GM11168 (cell line): ENCODE data around the gene NCF2.

Experiments used
- in situ Hi-C: fragments of 300-500 bp; cut with MboI; formaldehyde crosslinking; loops from one replicate; pipeline ENCODE4 v1.12.0; 2022; ENCODE audit warnings: low sequenced_read_pairs; ENCODE audit not compliant: unreplicated experiment

NCF2 gene

DNA sequence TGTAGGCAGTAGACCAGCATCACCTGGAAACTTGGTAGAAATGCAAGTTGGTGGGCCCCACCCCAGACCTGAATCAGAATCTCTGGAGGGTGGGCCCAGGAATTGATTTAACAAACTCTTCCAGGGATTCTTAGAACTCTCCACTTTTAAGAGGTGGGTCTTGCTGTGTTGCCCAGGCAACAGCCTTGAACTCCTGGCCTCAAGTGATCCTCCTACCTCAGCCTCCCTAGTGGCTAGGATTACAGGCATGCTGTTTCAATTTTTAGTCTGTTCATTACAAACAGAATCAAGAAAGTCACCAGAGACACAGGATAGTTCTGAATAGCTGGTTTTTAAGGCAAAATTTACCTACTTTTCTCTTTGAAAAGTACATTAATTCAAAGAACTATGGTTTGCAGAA lies 31.2 kb downstream of the NCF2 start:
- in situ Hi-C loops, result no loop called here

GRCh38 chr1:183554577-183554976 lies 35.7 kb downstream of the NCF2 start:
- in situ Hi-C loops, result no loop called here

DNA sequence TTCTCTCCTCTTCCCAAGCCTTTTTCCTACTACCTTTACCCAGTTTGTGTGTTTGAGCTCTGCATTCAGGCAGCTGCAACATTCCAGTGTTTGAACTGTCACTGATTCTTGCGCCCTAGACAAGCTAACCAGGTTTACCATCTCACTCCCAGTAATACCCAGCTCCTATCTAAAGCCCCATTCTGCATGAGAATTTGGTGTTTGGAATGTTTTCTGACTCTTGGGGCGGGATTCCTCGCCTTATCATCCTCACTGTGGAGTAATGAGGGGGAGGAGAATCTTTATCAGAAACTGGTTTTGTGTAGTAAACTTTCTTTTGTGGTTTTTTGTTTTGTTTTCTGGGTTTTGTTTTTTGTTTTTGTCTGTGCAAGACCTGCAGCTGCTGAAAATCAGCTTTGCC lies 36.5 kb downstream of the NCF2 start:
- in situ Hi-C loops, result no loop called here

DNA sequence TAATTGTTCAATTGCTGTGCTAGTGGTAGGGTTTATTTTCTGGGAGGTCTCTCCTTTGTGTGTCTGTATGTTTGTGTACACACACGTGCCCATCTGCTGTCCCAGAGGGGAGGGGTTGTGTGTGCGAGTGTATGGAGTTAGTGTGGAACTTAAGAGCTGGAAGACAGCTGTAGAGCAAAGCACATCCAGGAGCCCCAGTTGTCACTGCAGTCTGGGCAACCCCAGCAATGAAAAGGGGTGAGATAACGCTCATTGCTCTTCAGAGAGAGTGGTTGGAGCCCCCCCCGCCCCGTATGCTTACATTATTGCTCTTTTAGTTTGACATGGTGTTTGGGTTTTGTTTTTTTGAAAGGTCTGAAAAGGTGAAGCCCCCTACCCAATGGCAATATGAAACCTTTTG lies 36.9 kb downstream of the NCF2 start:
- in situ Hi-C loops, result no loop called here

DNA sequence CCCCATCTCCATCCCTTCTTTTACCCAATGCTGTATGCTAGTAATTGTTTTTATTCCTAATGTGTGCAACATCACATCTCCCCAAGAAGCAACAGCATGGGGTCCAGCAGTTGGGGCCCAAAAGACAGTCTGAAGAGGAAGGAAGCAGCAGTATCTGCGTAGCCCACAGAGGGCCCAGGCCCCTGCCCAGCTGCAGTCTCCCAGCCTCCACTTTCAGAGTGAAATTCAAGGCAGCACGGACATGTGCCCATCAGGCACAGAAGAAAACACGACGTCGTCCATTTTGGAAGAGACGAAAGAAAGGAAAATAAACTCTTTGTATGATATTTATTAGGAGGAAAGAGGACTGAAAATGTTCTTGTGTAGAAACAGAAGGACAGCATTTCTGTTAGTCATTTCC lies 37.4 kb downstream of the NCF2 start:
- in situ Hi-C loops, result no loop called here

GRCh38 chr1:183552441-183552840 lies 37.8 kb downstream of the NCF2 start:
- in situ Hi-C loops, result no loop called here

DNA sequence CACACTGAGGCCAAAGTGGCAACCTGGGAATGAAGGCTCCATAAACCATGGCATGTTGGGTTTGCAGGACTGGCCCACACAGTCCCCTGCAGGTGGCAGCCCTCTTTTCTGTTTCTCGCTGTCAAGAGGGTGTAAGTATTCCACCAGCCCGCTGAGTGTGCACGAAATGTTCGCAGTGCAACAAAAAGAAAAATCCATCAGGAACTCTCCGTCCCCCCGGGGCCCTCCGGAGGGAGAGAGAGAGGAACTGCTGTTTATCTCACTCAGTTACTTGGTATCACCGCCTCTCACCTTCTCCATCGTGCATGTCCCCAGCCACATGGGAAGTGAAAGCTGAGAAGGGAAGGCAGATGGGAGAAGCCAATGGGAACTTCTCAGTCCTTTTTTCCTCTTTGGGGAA lies 38.3 kb downstream of the NCF2 start:
- in situ Hi-C loops, result no loop called here

GRCh38 chr1:183550915-183551314 lies 39.3 kb downstream of the NCF2 start:
- in situ Hi-C loops, result no loop called here

GRCh38 chr1:183548116-183548515 lies 42.1 kb downstream of the NCF2 start:
- in situ Hi-C loops, result no loop called here

- in situ Hi-C loops, result no loop called here
These were observed 43.8 kb downstream of the NCF2 start for GRCh38 chr1:183546427-183546826.

DNA sequence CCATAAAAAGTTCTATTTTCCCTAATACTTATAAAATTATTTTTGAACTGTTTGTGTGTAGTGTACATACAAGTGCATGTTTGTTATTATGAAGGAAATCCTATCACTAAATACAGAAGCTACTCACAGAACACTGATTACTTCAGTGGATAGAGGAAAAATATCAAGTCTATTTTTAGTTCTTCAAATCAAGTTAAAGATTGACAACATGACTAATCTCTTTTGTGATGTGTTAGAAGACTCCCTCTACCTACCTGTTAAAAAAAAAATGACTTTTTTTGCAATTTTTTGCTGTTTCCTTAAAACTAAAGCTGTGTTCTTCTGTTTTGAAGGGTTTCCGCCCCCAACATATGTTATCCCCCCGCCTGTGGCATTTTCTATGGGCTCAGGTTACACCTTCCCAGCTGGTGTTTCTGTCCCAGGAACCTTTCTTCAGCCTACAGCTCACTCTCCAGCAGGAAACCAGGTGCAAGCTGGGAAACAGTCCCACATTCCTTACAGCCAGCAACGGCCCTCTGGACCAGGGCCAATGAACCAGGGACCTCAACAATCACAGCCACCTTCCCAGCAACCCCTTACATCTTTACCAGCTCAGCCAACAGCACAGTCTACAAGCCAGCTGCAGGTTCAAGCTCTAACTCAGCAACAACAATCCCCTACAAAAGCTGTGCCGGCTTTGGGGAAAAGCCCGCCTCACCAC lies 45.5 kb downstream of the NCF2 start:
- in situ Hi-C loops, result no loop called here

DNA sequence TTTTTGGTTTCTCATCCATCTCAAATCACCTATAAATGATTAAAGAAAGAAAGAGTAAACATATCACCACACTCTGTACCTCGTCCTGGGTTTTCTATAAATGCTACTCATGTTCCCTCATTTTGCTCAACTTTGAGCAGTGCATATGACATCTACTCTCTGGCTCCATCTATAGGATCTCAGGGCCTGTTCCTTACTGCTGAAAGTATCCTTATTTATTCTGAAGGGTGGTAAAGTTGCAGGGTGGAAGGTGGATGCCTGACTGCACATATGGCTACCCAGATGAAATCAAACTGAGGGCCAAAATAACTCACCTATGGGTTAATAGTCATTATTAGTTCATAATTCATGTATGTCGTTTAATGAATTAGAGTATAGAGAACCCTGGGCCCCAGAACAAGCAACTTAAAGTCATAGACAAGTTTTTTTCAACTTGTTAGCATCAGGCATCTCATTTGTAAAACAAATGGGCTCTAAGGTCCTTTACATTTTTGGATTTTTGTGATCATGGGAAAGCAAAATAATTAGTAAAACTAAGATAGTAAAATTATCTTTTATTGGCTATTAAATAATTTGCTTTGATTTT lies 46.5 kb downstream of the NCF2 start:
- in situ Hi-C loops, result no loop called here

DNA sequence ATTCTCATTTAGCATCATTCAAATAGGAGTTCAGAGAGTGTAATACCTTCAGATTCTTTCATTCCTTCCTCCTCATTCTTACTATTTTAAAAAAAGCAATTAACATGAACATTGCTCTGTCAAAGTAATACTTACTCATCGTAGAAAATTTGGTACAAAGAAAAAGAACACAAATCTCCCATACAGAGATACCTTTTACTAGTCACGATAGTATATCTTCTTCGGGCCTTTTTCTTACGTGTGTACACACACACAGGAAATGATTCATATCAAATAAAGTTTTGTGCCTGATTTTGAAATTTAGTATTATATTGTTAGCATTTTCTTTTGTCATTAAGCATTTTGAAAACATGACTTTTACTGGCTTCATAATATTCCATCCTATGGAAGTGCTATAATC lies 52.9 kb downstream of the NCF2 start:
- in situ Hi-C loops, result no loop called here

- in situ Hi-C loops, result no loop called here
These were observed 56.6 kb downstream of the NCF2 start for GRCh38 chr1:183533617-183534174.

DNA sequence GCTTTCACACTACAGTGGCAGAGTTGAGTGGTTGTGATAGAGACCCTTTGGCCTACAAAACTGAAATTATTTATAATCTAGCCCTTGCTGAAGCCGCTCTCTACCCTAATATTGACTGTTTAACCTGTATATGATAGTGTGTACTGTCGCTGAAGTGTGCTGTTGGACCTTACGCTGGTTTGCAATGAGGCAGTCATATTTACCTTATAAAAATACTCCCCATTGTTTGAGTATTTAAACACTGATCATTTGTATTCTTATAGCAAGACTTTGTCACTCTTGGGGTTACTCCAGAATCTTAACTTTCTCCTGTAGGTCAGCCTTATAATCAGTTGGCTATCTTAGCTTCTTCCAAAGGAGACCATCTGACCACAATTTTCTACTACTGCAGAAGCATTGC lies 61.7 kb downstream of the NCF2 start:
- in situ Hi-C loops, result no loop called here

DNA sequence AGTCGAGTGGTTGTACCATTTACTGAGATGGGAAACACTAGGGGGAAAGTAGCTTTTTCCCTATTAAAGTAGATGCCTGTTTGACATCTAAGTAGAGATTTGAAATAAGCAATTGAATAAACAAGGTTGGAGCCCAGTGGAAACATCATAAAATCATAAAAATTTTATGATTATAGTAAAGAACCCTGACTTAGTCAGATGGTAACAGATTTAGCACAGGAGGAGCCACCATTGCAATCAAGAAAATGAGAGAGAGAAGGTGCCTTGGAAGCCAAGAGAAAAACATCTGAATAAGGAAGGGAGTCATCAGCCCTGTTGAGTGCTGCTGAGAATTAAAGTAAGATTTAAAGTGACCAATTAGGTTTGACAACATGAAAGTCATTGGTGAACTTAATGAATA lies 68.2 kb downstream of the NCF2 start:
- in situ Hi-C loops, result no loop called here

DNA sequence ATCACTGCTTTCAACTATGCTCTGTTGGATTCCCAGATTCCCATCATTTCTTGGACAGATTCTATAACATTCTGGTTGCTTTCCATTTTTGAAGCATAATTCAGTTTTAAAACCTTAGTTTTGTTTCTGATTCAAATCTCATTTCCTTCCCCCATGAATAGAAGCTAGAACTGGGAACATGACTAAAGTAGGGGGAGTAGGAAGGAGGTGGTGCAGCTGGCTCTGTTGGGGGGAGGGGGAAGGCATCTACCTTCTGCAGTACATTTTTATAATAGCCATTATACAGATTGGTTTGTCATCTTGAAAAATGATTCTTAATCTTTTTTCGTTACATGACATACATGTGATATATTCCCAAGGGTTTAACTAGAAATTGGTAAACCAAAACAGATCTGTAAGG lies 69.9 kb downstream of the NCF2 start:
- in situ Hi-C loops, result no loop called here

- in situ Hi-C loops, result no loop called here
These were observed 72.9 kb downstream of the NCF2 start for GRCh38 chr1:183517401-183517800.

DNA sequence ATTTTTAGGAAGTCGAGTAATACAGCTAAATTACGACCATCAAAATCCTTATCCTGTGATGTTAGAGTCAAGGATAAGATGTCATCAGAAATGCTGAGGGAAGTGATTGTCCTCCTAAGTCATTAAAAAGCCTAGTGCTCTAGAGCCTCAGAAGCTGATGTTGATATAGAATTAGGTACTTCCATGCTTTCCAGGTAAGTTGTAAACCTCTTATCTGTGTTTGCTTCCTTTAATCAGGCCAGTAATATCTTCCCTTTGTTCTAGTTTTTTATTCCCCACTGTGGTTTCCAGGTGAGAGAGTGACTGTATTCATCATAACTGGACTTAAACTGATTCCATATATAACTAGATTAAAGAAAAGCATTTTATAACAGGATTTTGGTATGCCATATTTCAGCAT lies 73.5 kb downstream of the NCF2 start:
- in situ Hi-C loops, result no loop called here

DNA sequence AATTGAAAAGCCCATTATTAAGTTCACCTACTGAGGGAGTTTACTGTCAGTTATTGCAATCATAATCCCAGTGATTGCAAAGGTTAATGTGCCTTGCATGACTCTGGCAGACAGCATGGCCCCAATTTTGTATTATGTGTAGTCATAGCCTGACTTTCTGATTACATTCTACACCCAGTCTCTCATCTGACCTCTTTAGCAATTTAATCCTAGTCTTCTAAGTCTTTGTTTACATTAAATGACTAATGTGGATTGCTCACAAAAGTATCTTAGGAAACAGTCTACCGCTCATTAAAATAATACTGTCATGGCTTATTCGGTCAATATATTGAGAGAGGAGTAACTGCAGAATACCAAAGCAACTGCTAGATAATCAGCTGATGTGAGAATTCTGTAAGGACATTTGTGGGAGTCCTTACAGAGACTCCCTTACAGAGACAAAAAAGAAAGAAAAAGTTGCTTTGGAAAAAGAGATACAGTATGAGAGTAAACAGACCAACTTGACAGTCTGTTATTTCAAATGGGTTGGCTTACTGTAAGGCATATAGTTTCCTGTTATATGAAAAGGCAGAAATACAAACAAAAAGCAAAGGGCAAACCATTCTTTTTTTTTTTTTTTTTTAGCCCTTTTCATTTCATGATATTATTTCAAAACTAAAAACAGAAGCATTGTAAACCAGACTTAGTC lies 75.1 kb downstream of the NCF2 start:
- in situ Hi-C loops, result no loop called here

DNA sequence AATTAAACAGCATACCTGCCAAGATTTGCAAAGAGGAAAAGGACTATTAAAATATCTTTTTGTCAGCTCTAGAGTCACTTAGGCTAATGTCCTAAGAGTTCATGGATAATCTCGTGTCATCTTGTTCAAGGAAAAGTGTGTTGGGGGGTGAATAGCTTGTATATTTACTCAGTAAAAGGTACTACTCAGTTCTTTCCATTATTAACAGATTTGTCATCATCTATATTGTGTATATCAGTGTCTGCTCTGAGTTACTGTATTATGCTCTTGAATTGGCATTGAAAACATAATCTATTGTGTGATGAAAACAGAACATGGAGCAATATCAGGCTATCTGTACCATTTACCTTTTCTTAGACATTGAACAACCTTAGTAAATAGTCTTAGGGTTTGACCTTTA lies 76.0 kb downstream of the NCF2 start:
- in situ Hi-C loops, result no loop called here

DNA sequence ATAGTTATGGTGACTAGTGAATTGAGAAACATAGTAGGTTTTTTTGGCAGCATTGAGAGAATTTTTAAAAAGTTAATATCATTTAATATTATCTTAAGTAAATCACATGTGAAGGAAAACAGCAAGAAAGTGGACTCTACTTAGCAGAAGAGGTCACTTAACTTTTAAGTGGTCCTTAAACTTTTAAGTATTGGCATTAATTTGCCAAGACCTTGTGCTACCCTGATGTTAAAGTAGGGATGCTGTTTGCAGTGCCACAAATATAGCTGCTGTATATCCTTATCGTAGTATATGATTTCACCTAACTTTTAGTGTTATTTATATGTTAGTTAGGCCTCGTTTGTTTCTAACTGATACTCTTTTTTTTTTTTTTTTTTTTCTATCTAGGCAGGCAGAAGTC lies 77.8 kb downstream of the NCF2 start:
- in situ Hi-C loops, result no loop called here
